Pancreas (tissue), 10 donors: ENCODE results near the gene EIF6. TPM values are rescaled to one million over a fixed set of nuclear protein-coding genes. Genes with fewer than 3 reads are reported as not detected.

Experiments
- ATAC-seq, 4 donors: fragments of 200-7000 bp; cut with Tn5 transposase; one replicate each; pipeline versions ENCODE4 v1.8.0 to v1.9.1; 2020; ENCODE audit warnings: mild to moderate bottlenecking in 4 of 4, moderate library complexity in 4 of 4
- DNase-seq, 6 donors: peaks; one replicate each; pipeline ENCODE4 v3.0.0-alpha.2; 2020
- FAIRE-seq: peaks from 2 replicates; lab custom pipeline; 2012; peaks lifted over from hg19 to GRCh38; lab: Jason Lieb, UNC
- H3K27ac ChIP-seq, 4 donors: fragments of 200-600 bp; sonication (generic); 1 replicate in 3 of 4; 2 replicates in 1 of 4; pipeline versions ENCODE4 v1.5.0 to v1.8.0; 2020
- H3K27me3 ChIP-seq, 4 donors: fragments of 200-600 bp; one replicate each; pipeline ENCODE4 v1.8.0; 2021
- H3K36me3 ChIP-seq, 3 donors: fragments of 200-600 bp; sonication (generic) in 1 of 3; one replicate each; pipeline versions ENCODE4 v1.5.0 to v1.8.0; 2020 to 2021
- H3K4me1 ChIP-seq, 3 donors: fragments of 200-600 bp; one replicate each; pipeline ENCODE4 v1.8.0; 2021
- H3K4me3 ChIP-seq, 4 donors: fragments of 200-600 bp; sonication (generic) in 2 of 4; one replicate each; pipeline versions ENCODE4 v1.5.0 to v1.8.0; 2020 to 2021
- H3K9me3 ChIP-seq, 4 donors: fragments of 200-600 bp; one replicate each; pipeline ENCODE4 v1.8.0; 2021
- CTCF ChIP-seq, 4 donors: fragments of 200-600 bp; sonication (generic) in 3 of 4; IDR thresholded peaks; one replicate each; pipeline versions ENCODE4 v1.5.0 to v1.8.0; 2021; ENCODE audit warnings: antibody characterized with exemption in 4 of 4
- WGBS, 2 donors: extraction: QIAGEN DNeasy Blood & Tissue Kit; methylation state at CpG; one replicate each; pipeline ENCODE4 v1.1.7; 2013; 5-methylcytosine and 5-hydroxymethylcytosine counted together
- intact Hi-C, 3 donors: fragments of 100-400 bp; cut with DNase I; formaldehyde crosslinking; loops; one replicate each; pipeline versions ENCODE4 v1.11.1 to v1.14.2; 2022
- polyA plus RNA-seq, 2 donors: library from polyadenylated mRNA; stranded (reverse); fragments of 200-250 nt; gene quantifications; one replicate each; pipeline ENCODE4 v1.2.3, GENCODE V29; 2013
- total RNA-seq, 6 donors: library from RNA; stranded (reverse); fragmentation: NEBNext Ultra II Directional in 4 of 6; extraction: Animal tissue kit (Norgen Biotek cat#: 25700) in 4 of 6; gene quantifications; one replicate each; pipeline versions ENCODE4 v1.2.1 to v1.2.4, GENCODE V29; 2021 to 2023
- donor health status: healthy with polysubstance abuse.
- donor health status: DM: no; HTN: no; CAD: no; lungs with moderate emphysema.
- donor health status: DM: no; HTN: no; CAD: no.
- donor health status: control.
- donor health status: control.
- donor health status: Bipolar disorder and iron deficiency.
- donor health status: DM: yes; HTN: yes; CAD: no.
- donor health status: DM: no; HTN: no; CAD: no.
- donor health status: DM: no; HTN: no; CAD: no.
- donor health status: DM: yes; HTN: yes; CAD: no.

EIF6 gene
- total and polyA plus RNA-seq, 8 donors, result 30.6 to 79.4 (median 50.4) TPM

- 64 to 81% methylated on average over 4 of the region's 4 CpGs for WGBS, 2 donors
- DNase-seq (no peak), FAIRE-seq (no peak), ATAC-seq (no peak)
- Histone ChIP-seq H3K27ac (no peak overlapping the region), H3K4me3 (no peak overlapping the region), H3K36me3 (no peaks in the 10 kb centered on the region), H3K4me1 (no peaks in the 10 kb centered on the region), H3K27me3 (no peaks in the 10 kb centered on the region), H3K9me3 (no peaks in the 10 kb centered on the region)
- no peak for TF ChIP-seq CTCF (IDR thresholded peaks at IDR 0.05)
- intact Hi-C loops, result loop anchor here in 1 of 3 donors (5.0 kb wide), 1 partner anchor 137 kb away; the partner anchor contains the start of gene GDF5
Observed at GRCh38 chr20:35300469-35301262, 16.1 kb upstream of the EIF6 start.

- Histone ChIP-seq H3K4me1 (no peaks in the 10 kb centered on the region), H3K36me3 (no peaks in the 10 kb centered on the region), H3K27me3 (no peaks in the 10 kb centered on the region), H3K4me3 (no peak overlapping the region), H3K27ac (no peak overlapping the region), H3K9me3 (no peaks in the 10 kb centered on the region)
- intact Hi-C loops, result loop anchor here in 1 of 3 donors (5.0 kb wide), 1 partner anchor 138 kb away; the partner anchor contains the start of gene GDF5
- WGBS, 2 donors, result 70 to 78% methylated on average over 4 of the region's 4 CpGs
- no peak for FAIRE-seq
- TF ChIP-seq CTCF (IDR thresholded peaks at IDR 0.05), result no peak
- DNase-seq, result no peak
- ATAC-seq, result no peak
Observed at GRCh38 chr20:35299780-35300179, 15.2 kb upstream of the EIF6 start.

GRCh38 chr20:35298264-35298663 lies 13.7 kb upstream of the EIF6 start:
- intact Hi-C loops, result no loop called here
- no peak overlapping the region for H3K4me3 ChIP-seq
- no peak for FAIRE-seq
- no peaks in the 10 kb centered on the region for H3K36me3 ChIP-seq
- DNase-seq, result no peak
- ATAC-seq, result no peak
- H3K27ac ChIP-seq, result no peak overlapping the region
- no peaks in the 10 kb centered on the region for H3K27me3 ChIP-seq
- WGBS, 2 donors, result 48 to 50% methylated on average over 3 to 5 of the region's 5 CpGs
- no peaks in the 10 kb centered on the region for H3K9me3 ChIP-seq
- H3K4me1 ChIP-seq, result no peaks in the 10 kb centered on the region
- TF ChIP-seq CTCF (IDR thresholded peaks at IDR 0.05), result no peak

- Histone ChIP-seq H3K9me3 (no peaks in the 10 kb centered on the region), H3K36me3 (no peaks in the 10 kb centered on the region), H3K27ac (no peak overlapping the region), H3K4me3 (no peak overlapping the region), H3K4me1 (no peaks in the 10 kb centered on the region), H3K27me3 (no peaks in the 10 kb centered on the region)
- WGBS, 2 donors, result 75 to 83% methylated on average over 14 of the region's 14 CpGs
- TF ChIP-seq CTCF (IDR thresholded peaks at IDR 0.05), result no peak
- intact Hi-C loops, result no loop called here
- ATAC-seq, result no peak
- no peak for DNase-seq
- no peak for FAIRE-seq
Observed at GRCh38 chr20:35297740-35298139, 13.2 kb upstream of the EIF6 start.

GRCh38 chr20:35297155-35297554 lies 12.6 kb upstream of the EIF6 start:
- Histone ChIP-seq H3K4me1 (no peaks in the 10 kb centered on the region), H3K36me3 (no peaks in the 10 kb centered on the region), H3K27me3 (no peaks in the 10 kb centered on the region), H3K4me3 (no peak overlapping the region), H3K27ac (no peak overlapping the region), H3K9me3 (no peaks in the 10 kb centered on the region)
- DNase-seq (peak in 1 of 6 donors; percentile 6), FAIRE-seq (no peak), ATAC-seq (peak in 1 of 4 donors; percentile 22)
- 40 to 49% methylated on average over 8 of the region's 8 CpGs for WGBS, 2 donors
- no peak for TF ChIP-seq CTCF (IDR thresholded peaks at IDR 0.05)
- intact Hi-C loops, result no loop called here
